KOPT-K1 (cell line): Measurements from ENCODE around the gene DUSP1.

Source experiments
- H3K27ac ChIP-seq: fragments of 200-600 bp; sonication (generic); 2 replicates; pipeline ENCODE4 v1.5.1; 2016; ENCODE audit warnings: antibody characterized with exemption, mild to moderate bottlenecking, low read depth, low read length; ENCODE audit not compliant: poor library complexity, severe bottlenecking
- H3K36me3 ChIP-seq: fragments of 200-600 bp; sonication (generic); 2 replicates; pipeline ENCODE4 v1.5.1; 2017; ENCODE audit warnings: antibody characterized with exemption, mild to moderate bottlenecking, low read length, moderate library complexity; ENCODE audit not compliant: insufficient read depth
- H3K9me3 ChIP-seq: fragments of 200-600 bp; sonication (generic); 2 replicates; pipeline ENCODE4 v1.5.1; 2017; ENCODE audit warnings: antibody characterized with exemption, low read length, mild to moderate bottlenecking; ENCODE audit not compliant: insufficient read depth, poor library complexity, severe bottlenecking

The DUSP1 gene

DNA sequence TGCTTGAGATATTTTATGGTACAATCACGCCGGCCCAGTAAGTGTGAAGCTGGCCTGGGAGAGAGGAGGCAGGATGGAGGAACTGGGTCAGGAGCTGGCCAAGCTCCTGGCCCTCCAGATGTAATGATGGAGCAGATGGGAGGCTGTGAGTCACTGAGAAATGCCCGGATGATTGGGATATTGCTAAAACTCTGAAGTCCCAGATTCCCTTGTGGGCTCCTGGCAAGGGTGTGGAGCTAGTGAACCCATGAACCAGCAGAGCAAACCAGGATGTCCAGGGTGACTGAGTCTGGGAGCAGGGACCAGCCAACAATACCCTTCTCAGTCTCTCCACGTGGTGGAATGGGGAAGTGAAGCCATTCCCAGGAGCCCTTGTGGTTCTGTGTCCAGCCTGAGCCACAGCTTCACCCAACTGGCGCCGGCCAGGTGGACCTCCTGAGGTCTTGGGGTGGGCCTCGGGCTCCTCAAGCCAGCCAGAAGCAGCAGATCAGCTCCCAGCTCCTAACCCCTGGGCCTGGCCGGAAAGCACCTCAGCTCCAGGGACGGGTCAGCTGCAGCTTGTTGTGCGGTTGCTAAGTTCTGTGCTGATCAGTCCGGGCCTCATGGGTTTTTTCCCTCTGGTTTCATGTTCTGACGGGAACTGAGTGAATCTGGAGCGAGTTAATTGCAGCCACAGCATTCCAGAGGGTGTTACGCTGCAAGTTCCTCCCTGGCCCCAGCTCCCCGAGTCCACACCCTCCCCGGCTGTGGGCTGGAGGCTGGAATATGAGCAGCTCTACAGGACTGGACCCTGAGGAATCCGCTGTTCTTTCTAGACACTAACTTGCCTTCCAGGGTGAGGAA, 37.6 kb downstream of the DUSP1 start:
- Histone ChIP-seq H3K27ac (no peak overlapping the region), H3K9me3 (no peaks in the 10 kb centered on the region), H3K36me3 (no peaks in the 10 kb centered on the region)

DNA sequence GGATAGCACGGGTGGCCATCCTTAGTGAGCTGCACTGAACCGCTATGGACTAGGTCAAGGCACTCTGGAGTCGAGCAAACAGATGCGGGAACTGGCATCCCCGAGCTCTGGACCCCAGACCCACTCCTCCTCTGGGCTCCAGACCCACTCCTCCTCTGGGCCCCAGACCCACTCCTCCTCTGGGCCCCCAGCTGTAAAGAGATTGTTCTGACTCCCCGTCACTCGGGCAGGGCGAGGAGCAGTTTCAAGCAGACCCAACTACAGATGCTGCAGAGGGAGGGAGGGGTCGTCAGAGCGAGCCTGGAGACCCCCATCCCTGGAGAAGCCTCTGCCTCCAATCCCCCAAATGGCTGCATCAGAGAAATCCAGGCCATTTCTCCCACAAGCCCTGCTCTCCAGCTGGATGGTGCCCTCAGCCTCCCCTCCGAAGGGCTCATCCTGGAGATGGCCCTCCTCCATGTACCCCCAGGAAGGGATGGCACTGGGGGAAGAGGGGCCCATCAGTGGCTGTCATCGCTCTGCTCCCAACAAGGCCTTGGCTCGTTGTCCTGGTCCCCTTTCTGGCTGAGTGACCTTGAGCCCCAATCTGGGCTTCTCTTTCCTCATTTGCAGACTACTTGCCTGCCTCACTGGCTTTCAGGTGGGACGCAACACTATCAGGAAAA, 38.7 kb downstream of the DUSP1 start:
- H3K36me3 ChIP-seq = no peaks in the 10 kb centered on the region
- no peak overlapping the region for H3K27ac ChIP-seq
- H3K9me3 ChIP-seq = no peaks in the 10 kb centered on the region

DNA sequence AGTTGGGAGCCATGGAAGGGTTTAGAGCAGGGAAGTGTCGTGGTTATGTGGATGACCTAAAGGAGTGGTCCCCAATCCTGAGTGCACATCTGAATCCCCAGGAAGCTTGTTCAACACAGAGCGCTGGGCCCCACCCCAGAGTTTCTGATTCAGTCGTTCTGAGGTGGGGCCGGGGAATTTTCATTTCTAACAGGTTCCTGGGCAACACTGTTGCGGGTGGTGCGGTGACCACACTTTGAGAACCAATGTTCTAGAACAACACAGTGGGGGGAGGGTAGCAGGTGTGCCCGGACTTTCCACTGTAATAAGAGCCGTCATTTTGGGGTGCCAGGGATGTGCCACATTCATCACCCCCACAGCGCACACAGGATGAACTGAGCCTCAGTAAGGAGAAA, 39.3 kb downstream of the DUSP1 start:
- H3K27ac ChIP-seq = no peak overlapping the region
- H3K9me3 ChIP-seq = no peaks in the 10 kb centered on the region
- no peaks in the 10 kb centered on the region for H3K36me3 ChIP-seq

DNA sequence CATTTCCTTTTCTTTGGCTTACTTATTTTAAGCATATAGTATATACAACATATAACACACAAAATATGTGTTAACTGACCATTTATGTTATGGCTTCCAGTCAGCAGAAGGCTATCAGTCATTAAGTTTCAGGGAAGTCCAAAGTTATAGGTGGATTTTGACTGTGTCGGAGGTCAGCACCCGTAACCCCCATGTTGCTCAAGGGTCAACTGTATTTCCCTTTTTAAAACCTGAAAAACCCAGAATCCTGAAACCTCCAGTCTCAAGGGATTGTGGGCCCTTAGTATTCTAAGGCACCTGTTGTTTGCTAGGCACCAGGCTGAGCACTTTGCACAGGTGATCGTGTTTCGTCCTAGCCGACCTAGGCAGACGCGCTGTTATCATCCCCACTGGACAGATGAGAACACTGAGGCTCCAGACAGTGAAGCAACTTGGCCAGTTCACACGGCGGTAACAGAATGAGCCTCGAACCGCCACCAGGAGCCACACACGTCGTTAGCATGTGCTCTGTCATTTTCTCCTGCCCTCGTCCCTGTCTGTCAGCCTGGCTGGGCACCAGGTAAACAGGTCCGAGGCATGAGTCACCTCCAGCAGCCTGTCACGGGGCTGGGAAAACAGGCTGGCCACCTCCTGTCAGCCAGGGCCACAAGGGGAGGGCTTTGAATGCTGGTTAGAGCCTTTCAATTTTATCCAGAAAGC, 39.9 kb downstream of the DUSP1 start:
- Histone ChIP-seq H3K36me3 (no peaks in the 10 kb centered on the region), H3K9me3 (no peaks in the 10 kb centered on the region), H3K27ac (no peak overlapping the region)

DNA sequence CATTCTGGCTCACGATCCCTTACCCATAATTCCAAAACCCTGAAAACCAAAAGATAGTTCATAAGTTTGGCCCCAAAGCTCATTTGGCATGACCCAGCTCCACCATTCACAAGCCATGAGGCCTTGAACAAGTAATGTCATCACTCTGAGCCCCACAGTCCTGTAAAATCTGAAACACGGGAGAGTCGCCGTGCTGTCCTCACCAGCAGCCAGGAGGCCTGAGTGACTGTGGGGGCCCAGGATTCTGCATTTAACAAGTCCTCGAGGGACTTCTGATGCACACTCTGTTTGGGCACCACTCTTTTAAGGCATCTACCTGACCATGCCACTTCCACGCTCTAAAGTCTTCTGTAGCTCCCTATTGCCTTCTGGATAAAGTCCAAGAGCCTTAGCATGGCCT, 40.8 kb downstream of the DUSP1 start:
- Histone ChIP-seq H3K27ac (no peak overlapping the region), H3K9me3 (no peaks in the 10 kb centered on the region), H3K36me3 (no peaks in the 10 kb centered on the region)

DNA sequence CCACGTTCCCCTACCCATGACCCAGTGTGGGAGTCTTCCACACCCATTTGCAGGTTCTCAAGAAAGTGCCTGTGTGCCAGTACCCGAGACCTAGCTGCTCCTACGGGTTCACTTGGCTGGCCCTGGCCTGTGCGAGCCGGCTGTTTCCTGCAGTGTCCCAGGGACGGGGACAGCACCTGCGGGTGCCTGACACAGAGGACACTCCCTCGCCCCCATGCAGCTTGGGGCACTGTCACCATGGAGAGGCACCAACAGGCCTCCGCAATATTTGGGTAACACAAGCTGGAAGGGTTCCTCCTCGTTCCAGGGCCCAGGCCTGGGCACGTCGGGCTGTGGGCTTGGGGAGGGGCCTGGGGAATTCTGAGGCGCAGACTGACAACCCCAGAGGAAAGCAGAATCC, 41.4 kb downstream of the DUSP1 start:
- Histone ChIP-seq H3K27ac (no peak overlapping the region), H3K36me3 (no peaks in the 10 kb centered on the region), H3K9me3 (no peaks in the 10 kb centered on the region)

DNA sequence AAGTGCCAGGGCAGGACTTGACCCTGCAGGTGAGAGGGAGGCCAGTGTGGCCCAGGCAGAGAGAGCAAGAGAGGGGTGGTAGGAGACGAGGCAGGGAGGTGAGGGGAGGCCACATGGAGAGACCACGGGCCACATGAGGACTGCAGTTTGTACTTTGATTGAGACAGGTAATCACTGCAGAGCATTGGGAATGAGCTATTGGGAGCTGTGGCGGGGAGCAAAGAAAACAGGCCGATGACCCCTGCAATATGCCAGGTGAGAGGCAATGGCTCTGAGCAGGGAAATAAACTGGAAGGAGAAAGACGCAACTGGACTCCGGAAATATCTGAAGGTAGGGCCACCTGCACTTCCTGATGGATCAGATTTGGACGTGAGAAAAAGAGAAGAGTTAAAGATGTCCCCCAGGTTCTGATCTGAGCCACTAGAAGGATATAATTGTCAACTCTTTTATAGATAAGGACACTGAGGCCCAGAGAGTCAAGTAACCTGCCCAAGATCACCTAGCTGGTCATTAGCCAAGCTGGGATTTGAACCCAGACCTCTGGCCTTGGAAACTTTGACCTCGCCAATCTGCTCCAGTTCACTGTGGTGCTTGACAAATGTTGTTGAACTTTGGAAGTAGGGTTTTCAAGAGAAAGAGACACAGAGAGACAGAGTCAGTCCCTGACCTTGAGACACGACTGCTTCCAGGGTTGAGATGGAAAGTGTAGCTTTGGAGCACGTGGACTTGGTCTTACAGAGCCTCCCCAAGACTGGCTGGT, 42.3 kb downstream of the DUSP1 start:
- Histone ChIP-seq H3K27ac (no peak overlapping the region), H3K9me3 (no peaks in the 10 kb centered on the region), H3K36me3 (no peaks in the 10 kb centered on the region)

DNA sequence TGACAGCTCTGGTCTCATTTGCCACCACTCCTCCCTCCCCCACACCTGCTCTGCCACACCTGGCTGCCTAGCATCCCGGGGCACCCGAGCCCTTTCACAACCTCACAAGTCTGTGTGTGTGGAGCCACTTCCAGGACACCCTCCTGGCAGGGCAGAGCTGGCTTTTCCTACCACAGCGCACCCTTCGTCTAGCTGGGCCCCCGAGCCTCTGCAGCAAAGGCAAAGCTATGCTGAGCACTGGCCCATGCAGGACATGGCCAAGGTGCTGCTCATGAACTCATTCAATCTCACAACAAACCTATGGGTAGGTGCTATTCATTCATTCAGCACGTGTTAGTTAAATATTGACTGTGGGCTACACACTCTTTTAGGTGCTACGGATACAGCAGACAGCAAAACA, 43.4 kb downstream of the DUSP1 start:
- H3K27ac ChIP-seq = no peak overlapping the region
- H3K36me3 ChIP-seq = no peaks in the 10 kb centered on the region
- H3K9me3 ChIP-seq = no peaks in the 10 kb centered on the region

DNA sequence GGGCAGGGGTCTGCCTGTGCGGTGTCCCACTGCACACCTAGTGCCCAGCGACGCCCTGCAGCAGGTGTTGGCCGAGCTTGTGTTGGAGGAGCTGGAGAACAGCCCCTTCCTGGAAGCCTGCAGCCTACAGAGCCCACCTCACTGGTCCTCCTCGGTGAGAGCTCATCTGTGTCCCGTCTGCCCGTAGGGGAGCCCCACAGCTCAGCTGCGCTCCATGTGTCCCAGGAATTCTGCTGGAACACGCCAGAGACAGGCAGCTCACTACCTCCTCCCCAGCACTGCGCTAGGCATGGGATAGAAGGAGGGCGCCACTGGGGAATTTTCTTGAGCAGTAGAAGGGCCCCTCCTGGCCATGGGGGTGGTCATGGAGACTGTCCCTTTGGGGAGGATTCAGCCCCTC, 44.0 kb downstream of the DUSP1 start:
- Histone ChIP-seq H3K27ac (no peak overlapping the region), H3K9me3 (no peaks in the 10 kb centered on the region), H3K36me3 (no peaks in the 10 kb centered on the region)

DNA sequence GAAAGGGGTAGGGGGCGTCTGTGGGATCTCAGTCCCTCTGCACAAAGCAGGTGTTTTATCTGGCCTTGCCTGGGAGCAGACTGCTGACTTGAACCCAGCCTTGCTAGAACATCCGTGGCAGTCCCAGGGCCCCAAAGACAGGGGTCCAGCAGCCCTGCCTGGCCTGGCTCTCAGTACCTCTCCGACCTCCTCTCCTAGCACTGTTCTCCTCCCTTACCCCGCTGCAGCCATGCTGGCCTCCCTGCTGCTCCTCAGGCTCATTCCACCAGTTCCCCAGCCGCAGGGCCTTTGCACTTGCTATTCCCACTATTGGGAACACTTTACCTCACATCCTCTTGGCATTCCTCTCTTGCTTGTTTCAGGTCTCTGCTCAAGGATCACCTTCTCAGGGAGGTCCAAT, 45.2 kb downstream of the DUSP1 start:
- Histone ChIP-seq H3K9me3 (no peaks in the 10 kb centered on the region), H3K36me3 (no peaks in the 10 kb centered on the region), H3K27ac (no peak overlapping the region)

DNA sequence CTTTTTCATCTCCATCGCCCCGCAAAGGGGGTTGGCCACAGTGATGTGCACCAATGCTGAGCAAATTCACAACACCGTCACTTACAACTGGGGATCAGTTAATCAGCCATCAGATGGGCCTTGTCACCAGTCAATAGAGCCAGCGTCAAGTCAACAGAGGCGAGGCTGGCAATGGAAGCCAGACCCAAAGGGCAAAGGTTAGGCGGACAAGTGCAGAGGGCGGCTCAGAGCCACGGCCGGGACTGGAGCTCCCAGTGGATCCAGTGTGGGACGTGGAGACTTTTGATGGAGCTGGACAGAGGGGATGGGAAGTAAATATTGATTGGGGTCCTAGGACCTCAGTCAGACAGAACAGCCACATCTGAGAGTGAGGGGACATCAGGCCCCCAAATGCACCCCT, 45.7 kb downstream of the DUSP1 start:
- H3K9me3 ChIP-seq = no peaks in the 10 kb centered on the region
- no peak overlapping the region for H3K27ac ChIP-seq

DNA sequence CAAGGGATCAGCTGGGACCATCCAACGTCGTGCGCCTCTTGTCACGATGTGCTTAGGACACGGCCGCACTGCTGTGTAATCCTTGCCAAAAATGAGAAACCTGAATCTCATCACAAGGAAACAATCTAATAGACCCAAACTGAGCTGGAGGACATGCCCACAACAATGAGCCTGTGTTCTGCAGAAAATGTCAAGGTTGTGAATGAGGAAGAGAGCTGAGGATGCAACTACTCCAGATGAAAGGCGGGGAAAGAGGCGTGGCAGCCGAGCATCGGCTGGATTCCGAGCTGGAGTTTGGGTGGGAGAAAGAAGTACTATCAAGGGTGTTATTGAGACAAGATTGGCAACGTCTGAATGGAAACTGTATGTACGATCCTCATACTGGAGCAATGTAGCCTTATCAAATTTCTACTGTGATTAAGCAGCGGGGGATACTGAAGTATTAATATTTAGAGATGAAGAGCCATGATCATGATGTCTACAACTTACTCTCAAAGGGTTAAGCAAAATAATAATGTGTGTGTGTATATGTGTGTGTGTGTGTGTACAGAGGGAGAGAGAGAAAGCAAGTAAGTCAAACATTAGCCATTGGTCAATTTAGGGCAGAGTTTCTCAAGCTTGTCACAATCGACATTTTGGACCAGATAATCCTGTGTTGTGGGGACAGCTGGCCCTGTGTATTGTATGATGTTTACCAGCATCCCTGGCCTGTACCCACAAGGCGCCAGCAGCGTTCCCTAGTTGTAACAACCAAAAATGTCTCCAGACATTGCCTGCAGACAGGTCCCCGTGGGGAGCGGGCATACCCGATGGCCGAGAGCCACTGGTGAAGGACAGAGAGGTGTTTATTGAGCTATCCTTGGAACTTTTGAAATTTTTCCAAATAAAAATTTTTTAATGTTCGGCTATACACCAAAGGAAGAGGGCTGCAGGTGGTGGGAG, 46.5 kb downstream of the DUSP1 start:
- Histone ChIP-seq H3K27ac (no peak overlapping the region), H3K9me3 (no peaks in the 10 kb centered on the region), H3K36me3 (no peaks in the 10 kb centered on the region)

More for the DNA sequence above, 45.7 kb downstream of the DUSP1 start:
- H3K36me3 ChIP-seq = no peaks in the 10 kb centered on the region

DNA sequence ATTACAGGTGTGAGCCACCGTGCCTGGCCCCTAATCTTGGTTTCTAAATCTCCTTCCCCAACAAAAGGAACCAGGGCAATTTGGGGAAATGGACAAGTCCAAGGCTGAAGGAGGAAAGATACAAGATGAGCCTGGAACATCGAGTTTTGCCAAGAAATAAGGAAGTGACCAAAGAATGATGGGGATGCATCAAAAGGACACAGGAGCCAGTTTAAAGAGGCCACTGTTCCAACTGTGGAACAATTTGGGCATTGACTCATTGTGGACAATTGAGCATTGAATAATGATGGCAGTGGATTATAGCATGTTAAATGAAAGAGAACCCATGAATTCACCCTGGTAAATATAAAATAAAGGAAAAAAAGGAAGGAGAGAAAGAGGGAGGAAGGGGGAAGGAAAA, 47.5 kb downstream of the DUSP1 start:
- H3K36me3 ChIP-seq = no peaks in the 10 kb centered on the region
- no peak overlapping the region for H3K27ac ChIP-seq
- H3K9me3 ChIP-seq = no peaks in the 10 kb centered on the region

DNA sequence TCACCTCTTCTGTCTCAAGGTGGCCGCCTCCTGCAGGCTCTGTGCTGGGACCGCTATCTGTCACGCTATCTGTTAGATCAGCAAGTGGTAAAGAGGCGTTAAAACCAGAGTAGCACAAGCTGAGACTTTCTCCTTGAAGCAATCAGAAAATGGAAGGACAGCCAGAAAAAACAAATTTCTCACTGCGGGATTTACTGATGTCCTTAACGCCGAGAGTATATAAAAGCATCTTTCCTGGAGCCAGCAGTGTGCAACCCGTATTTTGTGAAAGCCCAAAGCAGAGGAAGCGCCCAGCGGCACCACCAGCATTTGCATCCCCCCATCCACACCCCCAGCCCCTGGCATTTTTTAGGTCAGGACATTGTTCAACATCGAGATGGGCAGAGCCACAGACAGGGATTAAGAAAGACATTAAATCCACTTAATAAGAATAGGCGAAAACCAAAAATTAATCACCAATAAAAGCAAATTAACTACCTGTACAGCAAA, 48.6 kb downstream of the DUSP1 start:
- Histone ChIP-seq H3K9me3 (no peaks in the 10 kb centered on the region), H3K27ac (no peak overlapping the region)

More for the DNA sequence above, 48.6 kb downstream of the DUSP1 start:
- H3K36me3 ChIP-seq = no peaks in the 10 kb centered on the region
